ENCODE results near the gene UBA1.

The UBA1 gene

GRCh38 chrX:47240619-47241018 lies 47.0 kb downstream of the UBA1 start:
- H3K9me3 ChIP-seq (ENCODE audit: insufficient read depth, low read length), result no peaks in the 10 kb centered on the region
- H3K27me3 ChIP-seq (ENCODE audit: insufficient read depth, insufficient read length), result no peaks in the 10 kb centered on the region
- no peak for DNase-seq (ENCODE audit: low read depth, low spot score)
- no peak overlapping the region for H3K9ac ChIP-seq (ENCODE audit: insufficient read length, low read depth)
- H3K4me3 ChIP-seq (ENCODE audit: insufficient read length, low read depth), result no peak overlapping the region
- peaks cover 61% of the 10 kb centered on the region for H3K36me3 ChIP-seq (ENCODE audit: insufficient read depth, insufficient read length, low read length)
- peaks cover under 1% of the 10 kb centered on the region for H3K4me1 ChIP-seq (ENCODE audit: insufficient read depth, insufficient read length)
- TF ChIP-seq YY1 (IDR thresholded peaks at IDR 0.05; ENCODE audit: insufficient read depth, insufficient read length) (no peak), ZNF274 (IDR thresholded peaks at IDR 0.05; ENCODE audit: low read depth, low read length) (no peak), SUZ12 (IDR thresholded peaks at IDR 0.05; ENCODE audit: extremely low read depth, insufficient read depth, insufficient read length) (no peak)

GRCh38 chrX:47241201-47242011 lies 47.8 kb downstream of the UBA1 start:
- TF ChIP-seq ZNF274 (IDR thresholded peaks at IDR 0.05; ENCODE audit: low read depth, low read length) (no peak), YY1 (IDR thresholded peaks at IDR 0.05; ENCODE audit: insufficient read depth, insufficient read length) (no peak), SUZ12 (IDR thresholded peaks at IDR 0.05; ENCODE audit: extremely low read depth, insufficient read depth, insufficient read length) (no peak)
- Histone ChIP-seq H3K36me3 (ENCODE audit: insufficient read depth, insufficient read length, low read length) (peaks cover 68% of the 10 kb centered on the region), H3K4me3 (ENCODE audit: insufficient read length, low read depth) (no peak overlapping the region)

GRCh38 chrX:47242321-47242720 lies 48.7 kb downstream of the UBA1 start:
- Histone ChIP-seq H3K9ac (ENCODE audit: insufficient read length, low read depth) (no peak overlapping the region), H3K27me3 (ENCODE audit: insufficient read depth, insufficient read length) (no peaks in the 10 kb centered on the region), H3K9me3 (ENCODE audit: insufficient read depth, low read length) (no peaks in the 10 kb centered on the region), H3K4me1 (ENCODE audit: insufficient read depth, insufficient read length) (no peaks in the 10 kb centered on the region), H3K36me3 (ENCODE audit: insufficient read depth, insufficient read length, low read length) (peaks cover 77% of the 10 kb centered on the region), H3K4me3 (ENCODE audit: insufficient read length, low read depth) (no peak overlapping the region)
- DNase-seq (ENCODE audit: low read depth, low spot score), result no peak
- TF ChIP-seq ZNF274 (IDR thresholded peaks at IDR 0.05; ENCODE audit: low read depth, low read length), result no peak
- no peak for TF ChIP-seq YY1 (IDR thresholded peaks at IDR 0.05; ENCODE audit: insufficient read depth, insufficient read length)
- no peak for TF ChIP-seq SUZ12 (IDR thresholded peaks at IDR 0.05; ENCODE audit: extremely low read depth, insufficient read depth, insufficient read length)

More at GRCh38 chrX:47241201-47242011, 47.8 kb downstream of the UBA1 start:
- Histone ChIP-seq H3K4me1 (ENCODE audit: insufficient read depth, insufficient read length) (no peaks in the 10 kb centered on the region), H3K27me3 (ENCODE audit: insufficient read depth, insufficient read length) (no peaks in the 10 kb centered on the region), H3K9ac (ENCODE audit: insufficient read length, low read depth) (no peak overlapping the region), H3K9me3 (ENCODE audit: insufficient read depth, low read length) (no peaks in the 10 kb centered on the region)
- DNase-seq (ENCODE audit: low read depth, low spot score), result no peak

- no peak overlapping the region for H3K9ac ChIP-seq (ENCODE audit: insufficient read length, low read depth)
- no peaks in the 10 kb centered on the region for H3K27me3 ChIP-seq (ENCODE audit: insufficient read depth, insufficient read length)
- H3K4me3 ChIP-seq (ENCODE audit: insufficient read length, low read depth), result no peak overlapping the region
- no peaks in the 10 kb centered on the region for H3K9me3 ChIP-seq (ENCODE audit: insufficient read depth, low read length)
- peaks cover 86% of the 10 kb centered on the region for H3K36me3 ChIP-seq (ENCODE audit: insufficient read depth, insufficient read length, low read length)
- no peak for DNase-seq (ENCODE audit: low read depth, low spot score)
- TF ChIP-seq SUZ12 (IDR thresholded peaks at IDR 0.05; ENCODE audit: extremely low read depth, insufficient read depth, insufficient read length), result no peak
- no peaks in the 10 kb centered on the region for H3K4me1 ChIP-seq (ENCODE audit: insufficient read depth, insufficient read length)
Measured at GRCh38 chrX:47243351-47243750, 49.7 kb downstream of the UBA1 start.

GRCh38 chrX:47244676-47245075 lies 51.0 kb downstream of the UBA1 start:
- H3K9me3 ChIP-seq (ENCODE audit: insufficient read depth, low read length), result no peaks in the 10 kb centered on the region
- H3K27me3 ChIP-seq (ENCODE audit: insufficient read depth, insufficient read length), result no peaks in the 10 kb centered on the region
- TF ChIP-seq ZNF274 (IDR thresholded peaks at IDR 0.05; ENCODE audit: low read depth, low read length) (no peak), SUZ12 (IDR thresholded peaks at IDR 0.05; ENCODE audit: extremely low read depth, insufficient read depth, insufficient read length) (no peak), YY1 (IDR thresholded peaks at IDR 0.05; ENCODE audit: insufficient read depth, insufficient read length) (no peak)
- DNase-seq (ENCODE audit: low read depth, low spot score), result no peak
- H3K4me1 ChIP-seq (ENCODE audit: insufficient read depth, insufficient read length), result no peaks in the 10 kb centered on the region
- H3K4me3 ChIP-seq (ENCODE audit: insufficient read length, low read depth), result no peak overlapping the region
- H3K9ac ChIP-seq (ENCODE audit: insufficient read length, low read depth), result no peak overlapping the region
- peaks cover 89% of the 10 kb centered on the region for H3K36me3 ChIP-seq (ENCODE audit: insufficient read depth, insufficient read length, low read length)

- Histone ChIP-seq H3K27me3 (ENCODE audit: insufficient read depth, insufficient read length) (no peaks in the 10 kb centered on the region), H3K4me1 (ENCODE audit: insufficient read depth, insufficient read length) (no peaks in the 10 kb centered on the region), H3K9me3 (ENCODE audit: insufficient read depth, low read length) (no peaks in the 10 kb centered on the region), H3K36me3 (ENCODE audit: insufficient read depth, insufficient read length, low read length) (peaks cover 85% of the 10 kb centered on the region), H3K9ac (ENCODE audit: insufficient read length, low read depth) (no peak overlapping the region), H3K4me3 (ENCODE audit: insufficient read length, low read depth) (no peak overlapping the region)
- TF ChIP-seq SUZ12 (IDR thresholded peaks at IDR 0.05; ENCODE audit: extremely low read depth, insufficient read depth, insufficient read length) (no peak), ZNF274 (IDR thresholded peaks at IDR 0.05; ENCODE audit: low read depth, low read length) (no peak), YY1 (IDR thresholded peaks at IDR 0.05; ENCODE audit: insufficient read depth, insufficient read length) (no peak)
- no peak for DNase-seq (ENCODE audit: low read depth, low spot score)
Measured at GRCh38 chrX:47245156-47245555, 51.5 kb downstream of the UBA1 start.

GRCh38 chrX:47247206-47247998 lies 53.8 kb downstream of the UBA1 start:
- Histone ChIP-seq H3K9me3 (ENCODE audit: insufficient read depth, low read length) (no peaks in the 10 kb centered on the region), H3K27me3 (ENCODE audit: insufficient read depth, insufficient read length) (no peaks in the 10 kb centered on the region), H3K9ac (ENCODE audit: insufficient read length, low read depth) (no peak overlapping the region), H3K36me3 (ENCODE audit: insufficient read depth, insufficient read length, low read length) (peaks cover 62% of the 10 kb centered on the region), H3K4me1 (ENCODE audit: insufficient read depth, insufficient read length) (no peaks in the 10 kb centered on the region), H3K4me3 (ENCODE audit: insufficient read length, low read depth) (no peak overlapping the region)
- no peak for TF ChIP-seq ZNF274 (IDR thresholded peaks at IDR 0.05; ENCODE audit: low read depth, low read length)
- TF ChIP-seq YY1 (IDR thresholded peaks at IDR 0.05; ENCODE audit: insufficient read depth, insufficient read length), result no peak
- no peak for TF ChIP-seq SUZ12 (IDR thresholded peaks at IDR 0.05; ENCODE audit: extremely low read depth, insufficient read depth, insufficient read length)
- DNase-seq (ENCODE audit: low read depth, low spot score), result no peak

Measured in NT2/D1 (cell line).